CD4-positive, alpha-beta T cell treated with Interleukin-10 for 1 hour (primary cell): Measurements from ENCODE around the gene RALA.
"Not testable (repeated sequence)": the region's sequence is repeated elsewhere in the genome, so short reads cannot be mapped to it uniquely, and the experiment has no call there.

Experiments used
- DNase-seq: peaks from one replicate; pipeline ENCODE4 v3.0.0-alpha.2; 2020

Gene RALA

DNA sequence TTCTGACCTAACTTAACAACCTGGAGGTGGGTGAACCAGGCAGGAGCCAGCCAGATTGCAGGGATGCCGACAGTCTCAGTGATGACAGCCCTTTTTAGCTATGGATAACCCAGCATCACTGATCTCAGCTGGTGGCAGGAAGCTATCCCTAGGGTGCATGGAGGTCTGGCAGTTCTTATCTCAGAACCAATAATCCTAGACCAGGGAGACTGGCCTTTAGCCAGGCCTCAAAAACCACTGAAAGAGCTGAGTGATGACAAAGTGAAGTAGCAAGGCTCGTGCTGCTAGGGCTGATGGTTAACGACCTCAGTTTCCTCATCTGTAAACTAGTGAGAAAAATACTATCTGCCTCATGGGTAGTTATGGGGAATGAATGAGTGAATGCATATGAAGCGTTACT is 112.5 kb downstream of the RALA start:
- DNase-seq, result no peak

DNA sequence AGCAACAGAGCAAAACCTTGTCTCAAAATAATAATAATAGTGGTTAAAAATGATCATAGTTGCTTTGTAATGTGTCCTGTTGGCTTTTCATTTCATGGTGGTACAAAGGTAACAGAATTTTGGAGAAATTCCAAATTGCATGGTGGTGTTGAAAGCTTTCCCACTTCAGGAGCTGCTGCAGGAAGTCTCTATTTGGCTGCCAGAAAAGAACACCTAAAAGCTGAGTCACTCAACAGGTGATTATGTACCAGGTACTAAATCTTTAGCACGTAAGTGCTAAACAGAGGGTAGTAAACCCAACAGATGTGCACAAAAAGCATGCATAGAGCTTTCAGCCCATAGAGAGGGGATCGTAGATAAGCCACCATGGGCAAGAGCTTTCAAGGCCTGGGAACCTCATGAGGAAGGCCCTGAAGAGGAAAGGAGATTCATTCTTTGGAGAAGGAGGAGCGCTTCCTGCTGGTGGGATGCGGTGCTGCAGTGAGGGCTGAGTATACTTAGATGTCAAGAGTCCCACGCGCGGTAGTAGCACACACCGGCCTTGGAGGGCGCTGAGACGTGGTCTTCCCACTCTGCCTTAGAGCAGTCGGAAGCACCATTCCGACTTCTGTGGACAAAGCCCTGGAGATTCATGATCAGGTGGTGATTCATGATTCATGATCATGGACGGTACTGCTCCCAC is 118.7 kb downstream of the RALA start:
- peak; percentile 70 for DNase-seq

DNA sequence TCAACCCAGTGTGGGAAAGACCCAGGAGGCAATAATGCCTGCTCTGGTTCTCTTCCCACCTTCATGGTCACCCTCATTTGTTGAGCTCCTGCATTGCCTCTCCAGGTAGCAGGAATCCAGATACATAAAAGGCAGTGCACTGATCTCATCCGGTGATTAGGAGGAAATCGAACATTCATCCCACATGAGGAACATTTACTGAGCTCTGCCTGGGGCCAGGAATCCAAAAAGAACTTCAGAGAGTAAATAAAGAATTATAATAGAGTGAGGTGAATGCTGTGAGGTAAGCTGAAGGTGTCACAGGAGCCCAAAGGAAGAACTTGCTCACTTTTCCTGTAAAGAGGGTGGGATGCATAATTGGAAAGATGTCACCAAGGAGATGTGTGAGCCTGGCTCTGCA is 121.2 kb downstream of the RALA start:
- DNase-seq, result no peak

DNA sequence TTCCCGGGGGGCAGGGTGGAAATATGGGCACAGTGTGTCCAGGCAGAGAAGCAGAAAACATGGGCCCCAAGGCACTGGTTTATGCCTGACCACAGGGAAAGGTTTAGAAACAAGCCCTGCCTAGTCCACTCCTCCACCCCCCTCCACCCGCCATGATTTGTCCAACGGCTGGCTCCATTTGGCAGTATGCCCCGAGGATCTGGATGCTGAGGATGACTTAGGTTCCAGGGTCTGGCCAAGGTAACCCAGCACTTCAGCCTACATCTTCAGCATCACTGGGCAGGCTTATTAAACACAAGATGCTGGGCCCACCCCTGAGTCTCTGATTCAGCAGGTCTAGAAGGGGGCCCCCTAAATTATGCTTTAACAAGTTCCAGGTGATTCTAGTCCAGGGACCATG is 121.9 kb downstream of the RALA start:
- no peak for DNase-seq

DNA sequence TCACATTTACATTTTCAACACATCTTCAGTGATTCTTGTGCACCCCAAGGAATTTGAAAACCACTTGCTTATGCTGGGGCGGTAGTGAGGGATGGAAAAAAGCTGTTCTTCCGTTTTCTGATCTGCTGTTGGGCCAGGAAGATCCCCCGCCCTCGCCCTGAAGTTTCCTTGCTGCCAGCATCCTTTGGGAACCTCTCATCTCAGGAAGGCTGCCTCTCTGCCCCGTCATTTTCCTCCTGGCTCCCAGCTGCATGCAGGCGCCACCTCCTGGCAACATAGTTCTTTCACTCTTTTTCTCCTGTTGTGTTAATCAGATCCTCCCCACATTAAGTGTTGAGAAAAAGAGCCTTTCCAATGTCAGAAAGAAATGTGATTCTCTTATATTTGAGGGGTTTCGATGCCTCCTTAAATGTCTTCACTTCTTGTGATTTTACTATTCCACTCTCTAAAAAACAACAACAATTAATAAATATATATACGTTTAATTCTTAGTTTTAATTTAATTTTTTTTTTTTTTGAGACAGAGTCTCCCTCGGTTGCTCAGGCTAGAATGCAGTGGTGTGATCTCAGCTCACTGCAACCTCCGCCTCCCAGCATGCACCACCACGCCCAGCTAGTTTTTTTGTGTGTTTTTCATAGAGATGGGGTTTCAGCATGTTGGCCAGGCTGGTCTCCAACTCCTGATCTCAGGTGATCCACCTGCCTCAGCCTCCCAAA is 122.9 kb downstream of the RALA start:
- peak; percentile 64 for DNase-seq

DNA sequence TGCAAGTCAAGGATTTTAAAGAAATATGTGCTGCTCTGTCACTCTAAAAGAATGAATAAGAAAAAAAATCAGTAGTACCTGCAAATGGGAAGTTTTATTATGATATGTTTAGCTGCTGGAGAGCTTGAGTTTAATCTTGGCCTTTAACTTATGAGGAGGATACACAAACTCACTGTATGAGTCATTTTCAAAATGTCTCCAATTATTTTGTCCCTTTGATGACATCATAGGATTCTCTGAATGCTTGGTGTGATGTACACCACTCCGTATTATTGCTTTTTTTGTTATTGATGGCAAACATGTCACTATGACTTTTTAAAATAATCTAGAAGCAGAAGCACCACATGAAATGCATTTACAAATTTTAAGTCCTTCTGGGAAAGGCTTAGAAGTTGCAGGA is 125.8 kb downstream of the RALA start:
- DNase-seq, result no peak

DNA sequence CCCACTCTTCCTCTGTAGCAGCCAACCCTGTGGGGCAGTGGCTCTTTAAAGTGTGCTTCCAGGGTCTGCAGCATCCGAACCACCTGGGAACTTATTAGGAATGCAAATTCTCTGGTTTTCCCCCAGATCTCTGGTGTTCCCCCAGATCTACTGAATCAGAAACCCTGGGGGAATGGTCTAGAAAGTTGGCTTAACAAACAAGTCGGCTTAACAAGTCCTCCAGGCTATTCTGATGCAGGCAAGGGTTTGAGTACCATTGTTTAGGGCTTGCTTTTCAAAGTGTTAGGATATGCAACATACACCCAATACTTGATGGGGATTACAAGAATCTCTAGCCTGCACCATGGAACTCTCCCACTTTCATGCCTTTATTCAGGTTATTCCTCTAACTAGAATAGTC is 126.3 kb downstream of the RALA start:
- no peak for DNase-seq

DNA sequence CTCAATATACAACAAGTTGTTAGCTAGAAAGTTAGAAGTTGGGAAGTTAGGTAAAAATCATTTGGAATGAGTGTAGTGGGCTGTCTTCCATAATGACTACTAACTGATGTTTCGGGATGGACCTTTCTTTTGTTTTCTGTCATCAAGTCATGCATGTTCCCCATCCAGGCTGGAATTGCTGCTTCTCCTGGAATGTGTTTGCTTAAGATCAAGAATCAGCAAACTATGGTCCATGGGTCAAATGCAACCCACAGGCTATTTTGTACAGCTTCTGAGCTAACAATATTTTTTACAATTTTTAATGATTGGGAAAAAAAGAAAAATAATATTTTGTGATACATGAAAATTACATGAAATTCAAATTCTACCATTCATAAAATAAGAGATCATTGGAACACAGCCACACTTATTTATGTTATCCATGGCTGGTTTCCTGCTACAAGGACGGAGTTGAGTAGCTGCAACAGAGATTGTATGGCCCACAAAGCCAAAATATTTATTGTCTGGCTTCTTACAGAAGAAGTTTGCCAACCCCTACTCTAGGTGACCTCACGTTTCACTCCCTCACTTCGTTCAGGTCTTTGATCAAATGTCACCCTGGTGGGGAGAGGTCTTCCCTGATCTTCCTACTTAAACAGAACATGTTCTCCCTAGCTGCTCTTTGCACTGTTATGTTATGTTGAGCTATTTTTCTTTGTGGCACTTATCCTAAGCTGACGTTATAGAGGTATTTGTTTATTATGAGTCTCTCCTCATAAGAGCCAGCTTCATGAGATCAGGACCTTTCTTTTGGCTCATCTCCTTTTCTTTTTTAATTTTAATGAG is 127.1 kb downstream of the RALA start:
- DNase-seq, result no peak

DNA sequence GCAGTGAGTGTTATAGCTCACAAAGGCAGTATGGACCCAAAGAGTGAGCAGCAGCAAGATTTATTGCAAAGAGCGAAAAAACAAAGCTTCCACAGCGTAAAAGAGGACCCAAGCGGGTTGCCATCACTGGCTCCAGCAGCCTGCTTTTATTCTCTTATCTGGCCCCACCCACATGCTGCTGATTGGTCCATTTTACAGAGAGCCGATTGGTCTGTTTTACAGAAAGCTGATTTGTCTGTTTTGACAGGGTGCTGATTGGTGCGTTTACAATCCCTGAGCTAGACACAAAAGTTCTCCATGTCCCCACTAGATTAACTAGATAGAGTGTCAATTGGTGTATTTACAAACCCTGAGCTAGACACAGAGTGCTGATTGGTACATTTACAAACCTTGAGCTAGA is 129.9 kb downstream of the RALA start:
- not testable (repeated sequence) for DNase-seq

DNA sequence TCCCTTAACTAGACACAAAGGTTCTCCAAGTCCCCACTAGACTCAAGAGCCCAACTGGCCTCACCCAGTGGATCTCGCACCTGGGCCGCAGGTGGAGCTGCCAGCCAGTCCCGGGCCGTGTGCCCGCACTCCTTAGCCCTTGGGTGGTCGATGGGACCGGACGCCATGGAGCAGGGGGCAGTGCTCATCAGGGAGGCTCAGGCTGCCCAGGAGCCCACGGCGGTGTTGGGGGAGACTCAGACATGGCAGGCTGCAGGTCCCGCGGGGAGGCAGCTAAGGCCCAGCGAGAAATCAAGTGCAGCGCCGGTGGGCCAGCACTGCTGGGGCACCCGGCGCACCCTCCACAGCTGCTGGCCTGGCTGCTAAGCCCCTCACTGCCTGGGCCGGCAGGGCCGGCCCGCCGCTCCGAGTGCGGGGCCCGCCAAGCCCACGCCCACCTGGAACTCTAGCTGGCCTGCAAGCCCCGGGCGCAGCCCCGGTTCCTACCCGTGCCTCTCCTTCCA is 130.5 kb downstream of the RALA start:
- no peak for DNase-seq

DNA sequence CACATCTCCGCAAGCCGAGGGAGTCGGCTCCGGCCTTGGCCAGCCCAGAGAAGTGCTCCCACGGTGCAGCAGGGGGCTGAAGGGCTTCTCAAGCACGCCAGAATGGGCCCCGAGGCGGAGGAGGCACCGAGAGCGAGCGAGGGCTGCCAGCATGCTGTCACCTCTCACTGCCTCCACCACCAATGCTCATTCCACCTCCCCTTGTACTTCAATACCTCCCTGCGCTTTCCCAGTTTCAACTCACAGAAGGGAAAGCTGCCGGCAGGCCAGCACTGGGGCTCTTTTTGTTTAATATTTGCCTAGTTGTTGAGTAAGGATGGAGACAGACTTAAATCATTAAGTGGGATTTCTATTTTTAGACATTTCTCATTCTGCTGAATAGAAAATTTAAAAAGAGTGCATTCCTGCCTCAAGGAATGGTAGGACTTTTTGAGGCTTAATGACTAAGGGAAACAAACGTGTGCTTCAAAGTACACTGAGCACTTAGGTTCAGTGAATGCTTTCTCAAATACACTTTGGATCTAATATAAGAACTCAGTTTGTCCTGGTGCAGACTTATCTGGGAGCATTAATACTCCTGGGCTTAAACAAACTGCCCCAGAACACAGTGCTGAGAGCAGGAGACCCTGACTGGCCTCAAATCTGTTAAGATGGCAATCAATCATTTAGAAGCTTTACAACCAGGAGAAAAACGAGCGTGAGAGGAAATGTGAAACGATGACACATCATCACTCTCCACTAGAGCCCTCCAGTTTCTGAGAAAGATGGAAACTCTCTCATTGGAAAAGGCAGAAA is 131.2 kb downstream of the RALA start:
- DNase-seq, result no peak

DNA sequence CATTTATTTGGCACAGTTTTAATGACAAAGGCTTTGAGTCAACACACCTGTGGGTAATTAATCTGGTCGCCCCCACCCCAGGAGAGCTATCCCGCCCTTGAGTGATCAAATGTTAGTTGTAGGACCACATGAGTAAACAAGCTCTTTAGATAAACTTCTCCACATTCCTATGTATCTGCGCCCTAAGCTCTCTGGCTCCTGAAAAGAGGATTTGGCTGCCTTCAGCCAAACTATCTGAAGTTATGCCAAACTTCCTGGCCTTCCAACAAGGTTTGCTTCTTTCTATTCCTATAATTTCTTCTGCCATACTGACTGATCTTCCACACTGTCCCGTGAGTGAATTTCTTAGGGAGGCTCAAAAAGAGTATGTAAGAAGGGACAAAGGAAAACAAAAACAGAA is 134.2 kb downstream of the RALA start:
- no peak for DNase-seq
